D721Med (cell line): ENCODE measurements around the gene DAB1.
"Not testable (repeated sequence)": the region's sequence is repeated elsewhere in the genome, so short reads cannot be mapped to it uniquely, and the experiment has no call there.

Experiments
- DNase-seq: peaks from one replicate; pipeline ENCODE4 v3.0.0; 2011; ENCODE audit warnings: low spot score; ENCODE audit not compliant: insufficient read length
- FAIRE-seq: peaks from 2 replicates; lab custom pipeline; 2011; peaks lifted over from hg19 to GRCh38; lab: Jason Lieb, UNC
- CTCF ChIP-seq: IDR thresholded peaks from 2 replicates; pipeline ENCODE4 v1.5.1; 2012; ENCODE audit warnings: mild to moderate bottlenecking, control low read depth; ENCODE audit not compliant: insufficient read depth; ENCODE audit errors: missing control alignments

Gene DAB1

DNA sequence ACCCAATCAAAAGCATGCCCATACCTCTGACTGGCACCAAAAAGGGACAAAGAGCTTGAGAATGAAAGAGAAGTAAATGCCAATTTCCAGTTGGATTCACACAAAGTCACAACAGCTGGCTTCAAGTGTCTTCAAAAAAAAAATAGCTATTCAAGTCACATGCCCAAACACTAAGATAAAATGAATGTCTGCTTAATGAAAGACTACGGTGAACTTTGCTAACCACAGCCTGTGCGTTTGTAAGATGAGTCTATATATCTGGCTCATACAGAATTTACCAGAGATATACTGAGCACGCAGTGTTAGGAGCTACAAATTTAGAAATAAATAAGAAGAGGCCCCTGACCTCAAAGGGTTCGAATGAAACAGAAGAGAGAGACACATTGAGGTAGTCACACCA lies 73.2 kb downstream of the DAB1 start:
- TF ChIP-seq CTCF, result no peak
- FAIRE-seq (no peak), DNase-seq (no peak)

- FAIRE-seq (no peak), DNase-seq (no peak)
- TF ChIP-seq CTCF, result no peak
These were observed 74.9 kb downstream of the DAB1 start for GRCh38 chr1:57348921-57349320.

DNA sequence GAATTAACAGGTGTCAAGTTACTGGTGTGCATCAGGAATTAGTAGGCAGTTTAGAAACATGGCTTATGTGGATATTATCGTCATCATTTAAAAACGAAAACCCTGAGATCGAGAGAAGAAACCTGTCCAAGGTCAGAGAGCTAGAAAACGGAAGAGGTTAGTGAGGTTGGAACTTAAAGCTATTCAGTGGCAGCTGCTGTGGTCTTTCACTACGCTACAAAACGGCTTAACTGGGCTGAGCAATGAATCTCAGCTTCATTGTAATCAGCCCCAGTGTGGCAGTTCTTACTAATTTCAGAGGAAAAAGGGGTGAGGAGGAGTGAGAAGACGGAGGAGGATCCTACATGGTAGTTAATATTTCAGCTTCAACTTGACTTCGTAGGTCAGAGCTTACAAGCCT lies 77.9 kb downstream of the DAB1 start:
- FAIRE-seq (peak; percentile 32), DNase-seq (no peak)
- no peak for TF ChIP-seq CTCF

DNA sequence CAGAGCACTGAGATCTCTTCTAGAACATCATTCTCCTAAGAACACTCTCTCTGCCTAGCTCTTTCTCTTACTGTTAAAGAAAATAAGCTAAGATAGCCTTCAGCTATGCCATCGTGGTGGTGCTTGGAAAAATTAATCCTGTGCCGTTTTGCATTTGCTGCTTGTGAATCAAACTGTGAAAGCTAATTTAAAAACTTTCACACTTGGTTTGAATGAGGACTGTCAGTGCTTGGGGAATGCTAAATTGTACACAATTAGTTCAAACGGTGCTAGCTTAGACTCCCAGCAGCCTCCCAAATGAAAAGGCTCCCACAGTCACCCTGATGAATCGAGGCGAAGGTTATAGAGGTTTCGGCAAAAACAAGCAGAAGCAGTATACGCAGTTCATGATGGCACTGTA lies 79.6 kb downstream of the DAB1 start:
- TF ChIP-seq CTCF, result no peak
- FAIRE-seq (no peak), DNase-seq (no peak)

DNA sequence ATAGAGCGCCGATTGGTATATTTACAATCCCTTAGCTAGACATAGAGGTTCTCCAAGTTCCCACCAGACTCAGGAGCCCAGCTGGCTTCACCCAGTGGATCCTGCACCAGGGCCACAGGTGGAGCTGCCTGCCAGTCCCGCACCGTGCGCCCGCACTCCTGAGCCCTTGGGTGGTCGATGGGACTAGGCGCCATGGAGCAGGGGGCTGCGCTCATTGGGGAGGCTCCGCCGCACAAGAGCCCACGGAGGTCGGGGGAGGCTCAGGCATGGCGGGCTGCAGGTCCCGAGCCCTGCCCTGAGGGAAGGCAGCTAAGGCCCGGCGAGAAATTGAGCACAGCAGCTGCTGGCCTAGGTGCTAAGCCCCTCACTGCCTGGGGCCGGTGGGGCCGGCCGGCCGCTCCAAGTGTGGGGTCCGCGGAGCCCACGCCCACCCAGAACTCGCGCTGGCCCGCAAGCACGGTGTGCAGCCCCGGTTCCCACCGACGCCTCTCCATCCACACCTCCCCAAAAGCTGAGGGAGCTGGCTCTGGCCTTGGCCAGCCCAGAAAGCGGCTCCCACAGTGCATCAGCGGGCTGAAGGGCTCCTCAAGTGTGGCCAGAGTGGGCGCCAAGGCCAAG lies 80.5 kb downstream of the DAB1 start:
- not testable (repeated sequence) for DNase-seq, FAIRE-seq

DNA sequence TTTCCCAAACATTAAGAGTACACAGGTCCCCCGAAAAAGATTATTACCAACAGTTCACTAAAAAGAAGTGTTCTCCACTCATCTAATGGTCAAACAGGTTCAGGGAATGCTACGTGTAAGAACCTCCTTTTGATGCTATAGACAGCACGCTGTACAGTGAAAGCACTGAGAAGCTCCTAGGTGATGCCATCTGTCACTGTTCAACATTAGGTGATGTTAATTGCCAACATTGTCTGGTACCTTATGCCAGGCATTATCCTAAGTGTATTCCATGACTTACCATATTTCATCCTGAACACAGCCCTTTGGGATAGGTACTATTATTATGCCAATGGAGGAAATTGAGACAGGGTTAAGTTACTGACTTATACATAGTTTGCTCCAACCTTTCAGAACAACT lies 82.1 kb downstream of the DAB1 start:
- TF ChIP-seq CTCF, result no peak
- DNase-seq, result no peak
- FAIRE-seq, result no peak

DNA sequence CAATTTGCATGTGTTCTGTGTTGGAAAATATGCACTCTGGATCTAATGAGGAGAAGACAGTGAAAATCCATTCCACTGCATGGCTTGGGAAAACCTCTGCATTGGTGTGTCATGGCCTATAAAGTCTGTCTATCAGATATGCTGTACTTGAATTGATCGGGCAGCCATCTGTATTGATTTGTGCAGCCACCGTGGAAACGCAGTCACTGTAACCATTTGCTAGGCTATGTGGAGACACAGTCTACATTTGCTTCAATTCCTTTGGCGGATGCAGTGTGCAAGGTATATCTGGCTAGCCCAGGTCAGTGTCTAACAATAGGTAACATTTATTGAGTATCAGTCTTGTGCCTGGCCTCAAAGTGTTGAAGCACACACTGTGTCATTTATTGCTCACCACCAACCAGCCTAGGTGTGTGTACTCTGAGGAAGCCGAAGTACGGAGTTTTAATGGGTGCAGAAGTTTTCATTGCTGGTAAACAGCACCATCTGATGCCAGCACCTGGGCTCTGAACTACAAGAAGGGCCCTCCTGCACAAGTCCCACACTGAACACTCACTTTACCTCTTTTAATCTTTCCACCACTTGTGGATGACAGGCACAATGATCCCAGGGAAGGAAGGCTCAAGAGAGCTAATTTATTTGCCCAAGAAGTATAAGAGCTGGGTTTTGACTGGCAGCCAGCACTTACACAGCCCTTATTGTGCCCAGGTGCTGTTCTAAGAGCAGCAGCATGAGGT lies 83.4 kb downstream of the DAB1 start:
- DNase-seq (no peak), FAIRE-seq (no peak)
- peak; percentile 2 for TF ChIP-seq CTCF
